ENCODE results near the gene GRAP.
A peak's percentile ranks its signal among the peaks of the same experiment; 100 is the strongest.

Gene GRAP

GRCh38 chr17:19001907-19002590 is 44.7 kb downstream of the GRAP start:
- DNase-seq = no peak

- no peak for DNase-seq
Measured at GRCh38 chr17:19000531-19001325, 46.0 kb downstream of the GRAP start.

- no peak for DNase-seq
Measured at GRCh38 chr17:18999911-19000310, 46.8 kb downstream of the GRAP start.

GRCh38 chr17:18999394-18999793 is 47.4 kb downstream of the GRAP start:
- DNase-seq = no peak

GRCh38 chr17:18997650-18998196 is 49.0 kb downstream of the GRAP start:
- DNase-seq = peak; percentile 40

GRCh38 chr17:18996458-18996857 is 50.3 kb downstream of the GRAP start:
- DNase-seq = no peak

GRCh38 chr17:18995220-18995619 is 51.5 kb downstream of the GRAP start:
- no peak for DNase-seq

- DNase-seq = no peak
Measured at GRCh38 chr17:18994631-18995030, 52.1 kb downstream of the GRAP start.

- DNase-seq = no peak
Measured at GRCh38 chr17:18993905-18994526, 52.7 kb downstream of the GRAP start.

- peak; percentile 71 for DNase-seq
Measured at GRCh38 chr17:18992454-18993130, 54.2 kb downstream of the GRAP start.

- DNase-seq = no peak
Measured at GRCh38 chr17:18991531-18992315, 55.0 kb downstream of the GRAP start.

- no peak for DNase-seq
Measured at GRCh38 chr17:18990331-18990730, 56.4 kb downstream of the GRAP start.

- DNase-seq = no peak
Measured at GRCh38 chr17:18988546-18989173, 58.1 kb downstream of the GRAP start.

- no peak for DNase-seq
Measured at GRCh38 chr17:18987862-18988545, 58.8 kb downstream of the GRAP start.

GRCh38 chr17:18987230-18987610 is 59.5 kb downstream of the GRAP start:
- DNase-seq = no peak

GRCh38 chr17:18986541-18987229 is 60.1 kb downstream of the GRAP start:
- no peak for DNase-seq

- no peak for DNase-seq
Measured at GRCh38 chr17:18985475-18985874, 61.3 kb downstream of the GRAP start.

GRCh38 chr17:18984273-18985114 is 62.3 kb downstream of the GRAP start:
- no peak for DNase-seq

- DNase-seq = peak; percentile 34
Measured at GRCh38 chr17:18981642-18982424, 64.9 kb downstream of the GRAP start.
